ENCODE results near the gene KLF8.

Gene KLF8

DNA sequence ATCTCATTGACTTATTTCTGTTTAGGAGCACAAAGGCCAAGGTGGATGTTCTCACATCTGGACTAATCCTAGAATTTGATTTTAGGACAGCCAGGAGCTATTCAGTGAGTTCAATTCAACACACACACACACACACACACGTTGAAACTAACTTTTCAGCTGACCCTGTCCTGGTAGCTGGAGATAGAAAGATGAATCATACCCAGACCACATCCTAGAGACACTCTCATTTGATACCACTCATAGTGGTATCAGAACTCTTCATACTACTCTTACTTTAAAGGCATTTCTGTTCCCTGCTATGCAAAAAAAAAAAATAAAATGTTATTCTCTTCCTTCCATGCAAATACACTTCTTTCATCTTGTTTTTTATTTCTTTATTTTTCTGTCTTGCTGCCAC lies 36.7 kb downstream of the KLF8 start:
- TF ChIP-seq ZFX (IDR thresholded peaks at IDR 0.05; ENCODE audit: borderline replicate concordance) = no peak
- TF ChIP-seq, protein P1, sequence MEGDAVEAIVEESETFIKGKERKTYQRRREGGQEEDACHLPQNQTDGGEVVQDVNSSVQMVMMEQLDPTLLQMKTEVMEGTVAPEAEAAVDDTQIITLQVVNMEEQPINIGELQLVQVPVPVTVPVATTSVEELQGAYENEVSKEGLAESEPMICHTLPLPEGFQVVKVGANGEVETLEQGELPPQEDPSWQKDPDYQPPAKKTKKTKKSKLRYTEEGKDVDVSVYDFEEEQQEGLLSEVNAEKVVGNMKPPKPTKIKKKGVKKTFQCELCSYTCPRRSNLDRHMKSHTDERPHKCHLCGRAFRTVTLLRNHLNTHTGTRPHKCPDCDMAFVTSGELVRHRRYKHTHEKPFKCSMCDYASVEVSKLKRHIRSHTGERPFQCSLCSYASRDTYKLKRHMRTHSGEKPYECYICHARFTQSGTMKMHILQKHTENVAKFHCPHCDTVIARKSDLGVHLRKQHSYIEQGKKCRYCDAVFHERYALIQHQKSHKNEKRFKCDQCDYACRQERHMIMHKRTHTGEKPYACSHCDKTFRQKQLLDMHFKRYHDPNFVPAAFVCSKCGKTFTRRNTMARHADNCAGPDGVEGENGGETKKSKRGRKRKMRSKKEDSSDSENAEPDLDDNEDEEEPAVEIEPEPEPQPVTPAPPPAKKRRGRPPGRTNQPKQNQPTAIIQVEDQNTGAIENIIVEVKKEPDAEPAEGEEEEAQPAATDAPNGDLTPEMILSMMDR (IDR thresholded peaks at IDR 0.05) = no peak
- H3K27ac ChIP-seq = no peak overlapping the region

DNA sequence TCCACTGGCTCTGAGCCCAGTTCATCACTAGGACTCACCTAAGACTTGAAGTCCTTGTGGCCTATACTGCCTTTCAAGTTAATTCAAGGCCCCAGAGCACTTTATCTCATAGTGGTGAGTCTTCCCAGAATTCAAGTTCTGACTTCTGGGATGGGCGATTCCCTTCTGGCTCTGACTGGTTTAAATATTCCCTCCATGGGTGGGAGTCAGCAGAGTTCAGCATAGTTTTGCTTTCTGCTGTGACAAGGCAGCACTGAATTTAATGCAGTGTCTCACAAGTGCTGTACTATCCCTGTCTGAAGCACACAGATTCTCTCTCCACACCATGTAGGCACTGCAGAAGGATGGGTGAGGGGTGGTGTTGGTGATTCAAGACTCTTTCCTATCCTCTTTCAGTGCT lies 46.5 kb downstream of the KLF8 start:
- TF ChIP-seq ZFX (IDR thresholded peaks at IDR 0.05; ENCODE audit: borderline replicate concordance) = no peak
- TF ChIP-seq, protein P1 (IDR thresholded peaks at IDR 0.05) = no peak
- H3K27ac ChIP-seq = no peak overlapping the region

DNA sequence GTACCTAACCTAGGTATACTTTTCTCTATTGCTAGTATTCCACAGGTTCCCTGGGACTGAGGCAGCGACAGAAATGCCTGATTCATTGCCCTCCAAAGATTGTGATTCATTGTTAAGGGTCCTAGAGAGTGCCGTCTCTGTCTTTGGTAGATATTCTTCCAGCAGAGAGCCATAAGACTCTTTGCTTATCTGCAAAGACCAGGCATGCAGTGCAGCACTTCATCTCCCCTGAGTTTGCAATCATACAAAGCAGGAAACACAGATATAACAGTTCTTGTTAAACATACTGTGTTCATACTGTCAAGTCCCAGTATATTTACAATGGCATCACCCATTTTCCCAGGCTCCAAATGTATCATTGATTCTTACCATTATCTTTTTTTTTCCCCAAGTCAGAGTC lies 47.7 kb downstream of the KLF8 start:
- no peak for TF ChIP-seq ZFX (IDR thresholded peaks at IDR 0.05; ENCODE audit: borderline replicate concordance)
- TF ChIP-seq, protein P1 (IDR thresholded peaks at IDR 0.05) = no peak
- H3K27ac ChIP-seq = no peak overlapping the region

DNA sequence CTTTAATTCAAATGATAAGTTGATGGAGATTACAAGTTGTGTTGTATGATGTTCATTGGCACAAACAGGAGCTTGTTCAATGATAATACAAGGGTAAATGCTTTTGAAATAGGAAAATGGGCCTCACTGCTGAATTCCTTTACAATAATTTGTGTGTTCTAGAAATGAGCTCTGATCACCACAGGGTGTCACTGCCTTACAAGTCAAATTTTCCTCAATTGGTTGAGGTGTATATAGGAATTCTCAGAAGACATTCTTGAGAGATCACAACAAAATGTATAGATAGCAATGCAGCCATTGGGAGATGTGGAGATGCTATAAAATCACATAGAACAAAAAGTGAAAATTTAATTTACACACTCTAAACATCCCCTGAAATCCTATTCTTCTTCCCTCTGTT lies 49.6 kb downstream of the KLF8 start:
- no peak overlapping the region for H3K27ac ChIP-seq
- TF ChIP-seq, protein P1 (IDR thresholded peaks at IDR 0.05) = peak; percentile 20; the same call in 1 of the 2 replicates
- no peak for TF ChIP-seq ZFX (IDR thresholded peaks at IDR 0.05; ENCODE audit: borderline replicate concordance)

DNA sequence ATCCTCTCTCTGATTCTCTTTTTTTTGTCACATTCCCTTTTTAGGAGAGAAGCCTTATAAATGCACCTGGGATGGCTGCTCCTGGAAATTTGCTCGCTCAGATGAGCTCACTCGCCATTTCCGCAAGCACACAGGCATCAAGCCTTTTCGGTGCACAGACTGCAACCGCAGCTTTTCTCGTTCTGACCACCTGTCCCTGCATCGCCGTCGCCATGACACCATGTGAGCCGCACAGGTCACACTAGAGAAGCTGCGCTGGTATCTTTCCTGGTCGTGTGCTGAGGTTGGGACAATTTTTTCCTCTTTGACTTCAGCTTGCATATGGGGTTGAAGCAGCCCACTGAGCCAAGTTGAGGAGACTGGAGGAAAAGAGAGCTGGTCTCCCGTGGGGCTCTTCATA lies 52.1 kb downstream of the KLF8 start:
- TF ChIP-seq, protein P1 (IDR thresholded peaks at IDR 0.05) = no peak
- TF ChIP-seq ZFX (IDR thresholded peaks at IDR 0.05; ENCODE audit: borderline replicate concordance) = no peak

DNA sequence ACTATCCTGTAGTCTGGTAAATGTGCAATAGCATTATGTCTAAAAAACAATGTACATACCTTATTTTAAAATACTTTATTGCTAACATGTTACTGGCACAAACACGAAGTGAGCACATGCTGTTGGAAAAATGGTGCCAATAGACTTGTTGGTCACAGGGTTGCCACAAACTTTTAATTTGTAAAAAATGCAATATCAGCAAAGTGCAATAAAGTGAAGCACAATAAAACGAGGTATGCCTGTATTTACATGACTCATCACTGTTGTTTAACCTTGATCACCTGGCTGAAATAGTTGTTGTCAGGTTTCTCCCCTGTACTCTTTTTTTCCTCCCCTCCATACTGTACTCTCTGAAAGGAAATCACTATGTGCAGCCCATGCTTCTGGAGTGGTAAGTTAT lies 56.5 kb downstream of the KLF8 start:
- TF ChIP-seq ZFX (IDR thresholded peaks at IDR 0.05; ENCODE audit: borderline replicate concordance) = no peak
- TF ChIP-seq, protein P1 (IDR thresholded peaks at IDR 0.05) = no peak

More for the DNA sequence above, 52.1 kb downstream of the KLF8 start:
- H3K27ac ChIP-seq = no peak overlapping the region

DNA sequence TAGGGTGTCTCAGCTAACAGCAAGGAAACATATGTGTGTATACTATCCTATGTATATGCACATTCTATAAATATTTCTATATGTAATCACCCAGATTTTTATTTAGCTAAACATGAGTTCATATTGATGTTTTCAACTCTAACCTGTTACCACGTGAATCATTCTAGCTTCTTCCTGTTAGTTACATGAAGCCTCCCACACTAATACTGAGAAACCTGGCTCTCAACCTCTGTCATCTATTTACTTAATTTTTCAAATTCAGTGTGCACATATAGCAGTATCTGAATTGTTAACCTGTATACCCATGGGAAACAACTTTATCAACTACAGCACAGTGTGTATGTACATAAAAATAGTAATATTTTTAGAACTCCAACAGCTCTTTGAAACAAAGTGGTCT lies 57.3 kb downstream of the KLF8 start:
- no peak overlapping the region for H3K27ac ChIP-seq
- no peak for TF ChIP-seq ZFX (IDR thresholded peaks at IDR 0.05; ENCODE audit: borderline replicate concordance)
- TF ChIP-seq, protein P1 (IDR thresholded peaks at IDR 0.05) = no peak

More for the DNA sequence above, 56.5 kb downstream of the KLF8 start:
- H3K27ac ChIP-seq = no peak overlapping the region
